ENCODE results near the gene SMARCA5.

The SMARCA5 gene

GRCh38 chr4:143558823-143559756 lies 45.6 kb downstream of the SMARCA5 start:
- Histone ChIP-seq H3K36me3 (peaks cover 0 to 10% (median 8%) of the 10 kb centered on the region in 3 donors), H3K4me1 (peaks cover 0 to 11% (median 0%) of the 10 kb centered on the region in 4 donors), H3K4me3 (peak overlapping the region; percentile 56 to 67), H3K27me3 (no peaks in the 10 kb centered on the region), H3K27ac (peak overlapping the region; percentile 64 to 66), H3K9me3 (no peaks in the 10 kb centered on the region)
- peak; percentile 44 to 79 for DNase-seq
- peak; percentile 44 to 52 for TF ChIP-seq CTCF (IDR thresholded peaks at IDR 0.05)
- intact Hi-C loops (cut with DNase I; ENCODE audit: low total_unique reads) = loop anchor here (5.0 kb wide), 1 partner anchor 1538 kb away; the partner anchor contains the start of genes ABCE1 and ANAPC10

GRCh38 chr4:143559757-143560147 lies 46.2 kb downstream of the SMARCA5 start:
- Histone ChIP-seq H3K27me3 (no peaks in the 10 kb centered on the region), H3K4me1 (peaks cover 0 to 11% (median 0%) of the 10 kb centered on the region in 4 donors), H3K9me3 (no peaks in the 10 kb centered on the region), H3K27ac (peak overlapping the region; percentile 64 to 66), H3K36me3 (peaks cover 0 to 7% (median 5%) of the 10 kb centered on the region in 3 donors), H3K4me3 (peak overlapping the region; percentile 56 to 67)
- TF ChIP-seq CTCF (IDR thresholded peaks at IDR 0.05) = no peak
- no peak for DNase-seq
- intact Hi-C loops (cut with DNase I; ENCODE audit: low total_unique reads) = loop anchor here (5.0 kb wide), 1 partner anchor 1538 kb away; the partner anchor contains the start of genes ABCE1 and ANAPC10

GRCh38 chr4:143564472-143564871 lies 51.0 kb downstream of the SMARCA5 start:
- intact Hi-C loops (cut with DNase I; ENCODE audit: low total_unique reads) = no loop called here
- no peak overlapping the region for H3K4me3 ChIP-seq

GRCh38 chr4:143575331-143575730 lies 61.8 kb downstream of the SMARCA5 start:
- Histone ChIP-seq H3K4me3 (no peak overlapping the region), H3K27me3 (no peaks in the 10 kb centered on the region), H3K4me1 (no peaks in the 10 kb centered on the region), H3K27ac (no peak overlapping the region), H3K36me3 (peaks cover 0 to 10% (median 6%) of the 10 kb centered on the region in 3 donors), H3K9me3 (no peaks in the 10 kb centered on the region)
- DNase-seq = no peak
- intact Hi-C loops (cut with DNase I; ENCODE audit: low total_unique reads) = no loop called here
- no peak for TF ChIP-seq CTCF (IDR thresholded peaks at IDR 0.05)

More at GRCh38 chr4:143564472-143564871, 51.0 kb downstream of the SMARCA5 start:
- no peaks in the 10 kb centered on the region for H3K27me3 ChIP-seq
- no peaks in the 10 kb centered on the region for H3K9me3 ChIP-seq
- TF ChIP-seq CTCF (IDR thresholded peaks at IDR 0.05) = no peak
- DNase-seq = no peak
- peaks cover 0 to 6% (median 0%) of the 10 kb centered on the region in 4 donors for H3K4me1 ChIP-seq
- no peak overlapping the region for H3K27ac ChIP-seq
- no peaks in the 10 kb centered on the region for H3K36me3 ChIP-seq

GRCh38 chr4:143581331-143581946 lies 67.9 kb downstream of the SMARCA5 start:
- Histone ChIP-seq H3K9me3 (peaks cover 0 to 31% (median 9%) of the 10 kb centered on the region in 3 donors), H3K27me3 (no peaks in the 10 kb centered on the region), H3K27ac (no peak overlapping the region), H3K4me1 (peaks cover 0 to 9% (median 2%) of the 10 kb centered on the region in 4 donors), H3K4me3 (no peak overlapping the region), H3K36me3 (peaks cover 0 to 9% (median 0%) of the 10 kb centered on the region in 3 donors)
- TF ChIP-seq CTCF (IDR thresholded peaks at IDR 0.05) = no peak
- no peak for DNase-seq
- intact Hi-C loops (cut with DNase I; ENCODE audit: low total_unique reads) = no loop called here

Measured in tibial artery (tissue), 4 donors.